Type B pancreatic cell (in vitro differentiated cells): ENCODE data around the gene SDF2L1. TPM values are rescaled to one million over a fixed set of nuclear protein-coding genes. Genes with fewer than 3 reads are reported as not detected.

ENCODE experiments used
- DNase-seq: peaks from one replicate; pipeline ENCODE4 v3.0.0; 2021; ENCODE audit warnings: mixed read lengths; ENCODE audit not compliant: unreplicated experiment; ENCODE audit errors: extremely low spot score
- H3K27ac Mint-ChIP-seq: 2 replicates; pipeline ENCODE4 v1.8.0; 2021; ENCODE audit warnings: mild to moderate bottlenecking, mixed read lengths
- H3K27me3 Mint-ChIP-seq: 2 replicates; pipeline ENCODE4 v1.8.0; 2021; ENCODE audit warnings: mixed read lengths
- H3K36me3 Mint-ChIP-seq: 2 replicates; pipeline ENCODE4 v1.8.0; 2021; ENCODE audit warnings: mixed read lengths
- H3K4me1 Mint-ChIP-seq: one replicate; pipeline ENCODE4 v1.8.0; 2021; ENCODE audit warnings: mixed read lengths; ENCODE audit not compliant: unreplicated experiment
- H3K4me3 Mint-ChIP-seq: 2 replicates; pipeline ENCODE4 v1.8.0; 2021; ENCODE audit warnings: mild to moderate bottlenecking, mixed read lengths
- H3K9me3 Mint-ChIP-seq: 2 replicates; pipeline ENCODE4 v1.8.0; 2021; ENCODE audit warnings: mixed read lengths
- total RNA-seq: library from RNA; stranded (reverse); gene quantifications from 2 replicates; pipeline ENCODE4 v1.2.1, GENCODE V29; 2021; ENCODE audit warnings: low replicate concordance
- TF ChIP-seq, protein P1 (sequence below): fragments of 200-600 bp; sonication (generic); conservative IDR thresholded peaks from 2 replicates; pipeline ENCODE4 v1.5.0; 2021; ENCODE audit warnings: antibody characterized with exemption, mild to moderate bottlenecking

SDF2L1 gene
- total RNA-seq, 1 donor from 2014 or later, result 56.3 TPM

DNA sequence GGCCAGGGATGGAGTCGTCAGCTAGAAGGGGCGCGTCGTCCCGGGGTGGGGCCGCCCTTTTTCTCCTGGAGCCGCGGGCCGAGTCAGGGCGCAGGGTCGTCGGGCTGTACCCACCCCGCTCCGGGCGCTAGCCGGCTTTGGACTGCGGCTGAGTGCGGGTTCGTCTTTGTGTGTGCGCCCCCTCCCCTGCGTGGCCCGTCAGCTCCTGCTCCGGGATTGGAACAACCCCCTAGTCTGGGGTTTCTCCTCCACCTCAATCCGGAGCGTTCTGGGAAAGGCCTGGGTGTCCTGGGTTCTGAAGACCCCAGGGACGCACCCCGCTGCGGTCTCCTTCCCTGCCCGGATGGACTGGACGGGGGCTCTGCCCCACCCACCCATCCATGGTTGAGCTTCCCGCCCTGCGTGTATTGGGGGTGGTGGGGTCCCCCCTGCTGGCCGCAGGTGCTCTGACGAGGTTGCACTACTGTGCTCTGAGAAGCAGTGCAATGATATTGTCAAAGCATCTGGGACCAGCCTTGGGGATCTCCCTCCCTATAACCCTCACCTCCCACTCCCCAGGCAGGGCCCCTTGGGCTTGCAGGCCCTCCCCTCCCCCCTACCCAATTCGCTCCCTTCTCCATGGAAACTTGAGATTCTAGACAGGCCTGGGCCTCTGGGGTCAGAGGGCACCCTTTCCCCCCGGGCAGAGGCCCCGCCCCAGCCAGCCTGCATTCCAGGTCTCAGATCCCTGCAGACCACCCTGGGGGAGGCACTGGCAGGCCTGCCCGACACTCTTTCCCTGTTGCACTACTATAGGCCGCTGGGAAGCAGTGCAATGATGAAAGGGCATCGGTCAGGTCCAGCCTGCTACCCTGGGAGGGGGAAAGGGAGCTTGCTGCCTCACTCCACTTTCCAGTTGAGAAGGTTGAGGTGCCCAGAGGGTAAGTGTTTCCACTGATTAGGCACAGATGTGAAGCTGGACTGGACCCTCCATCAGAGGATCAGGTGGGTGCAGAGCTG lies 10.7 kb downstream of the SDF2L1 start:
- no peaks in the 10 kb centered on the region for H3K9me3 Mint-ChIP-seq
- H3K27me3 Mint-ChIP-seq, result no peaks in the 10 kb centered on the region
- DNase-seq, result no peak
- TF ChIP-seq, protein P1, sequence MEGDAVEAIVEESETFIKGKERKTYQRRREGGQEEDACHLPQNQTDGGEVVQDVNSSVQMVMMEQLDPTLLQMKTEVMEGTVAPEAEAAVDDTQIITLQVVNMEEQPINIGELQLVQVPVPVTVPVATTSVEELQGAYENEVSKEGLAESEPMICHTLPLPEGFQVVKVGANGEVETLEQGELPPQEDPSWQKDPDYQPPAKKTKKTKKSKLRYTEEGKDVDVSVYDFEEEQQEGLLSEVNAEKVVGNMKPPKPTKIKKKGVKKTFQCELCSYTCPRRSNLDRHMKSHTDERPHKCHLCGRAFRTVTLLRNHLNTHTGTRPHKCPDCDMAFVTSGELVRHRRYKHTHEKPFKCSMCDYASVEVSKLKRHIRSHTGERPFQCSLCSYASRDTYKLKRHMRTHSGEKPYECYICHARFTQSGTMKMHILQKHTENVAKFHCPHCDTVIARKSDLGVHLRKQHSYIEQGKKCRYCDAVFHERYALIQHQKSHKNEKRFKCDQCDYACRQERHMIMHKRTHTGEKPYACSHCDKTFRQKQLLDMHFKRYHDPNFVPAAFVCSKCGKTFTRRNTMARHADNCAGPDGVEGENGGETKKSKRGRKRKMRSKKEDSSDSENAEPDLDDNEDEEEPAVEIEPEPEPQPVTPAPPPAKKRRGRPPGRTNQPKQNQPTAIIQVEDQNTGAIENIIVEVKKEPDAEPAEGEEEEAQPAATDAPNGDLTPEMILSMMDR, result peak; percentile 13
- peaks cover 30% of the 10 kb centered on the region for H3K4me1 Mint-ChIP-seq
- peak overlapping the region; percentile 92 for H3K27ac Mint-ChIP-seq
- H3K36me3 Mint-ChIP-seq, result no peaks in the 10 kb centered on the region
- H3K4me3 Mint-ChIP-seq, result peak overlapping the region; percentile 94

DNA sequence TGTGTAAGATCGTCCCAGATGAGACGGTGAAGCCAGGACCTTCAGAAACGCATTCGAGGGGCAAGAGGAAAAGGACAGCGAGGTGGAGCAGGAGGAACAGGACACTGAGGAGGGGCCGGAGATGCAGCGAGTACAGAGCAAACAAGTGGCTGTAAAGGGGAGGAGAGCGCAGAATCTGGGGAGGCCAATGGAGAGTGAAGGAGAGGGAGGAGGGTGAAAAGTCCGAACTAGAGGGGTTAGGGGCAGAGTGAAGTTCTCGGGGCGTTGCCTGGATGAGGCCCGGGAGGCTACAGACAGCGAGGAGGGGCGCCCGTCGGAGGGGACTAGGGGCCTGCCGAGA lies 14.9 kb downstream of the SDF2L1 start:
- TF ChIP-seq, protein P1, result no peak
- peak overlapping the region; percentile 99 for H3K27ac Mint-ChIP-seq
- no peak for DNase-seq
- no peaks in the 10 kb centered on the region for H3K36me3 Mint-ChIP-seq
- H3K27me3 Mint-ChIP-seq, result no peaks in the 10 kb centered on the region
- H3K9me3 Mint-ChIP-seq, result no peaks in the 10 kb centered on the region
- H3K4me1 Mint-ChIP-seq, result peaks cover 16% of the 10 kb centered on the region
- peak overlapping the region; percentile 87 for H3K4me3 Mint-ChIP-seq

DNA sequence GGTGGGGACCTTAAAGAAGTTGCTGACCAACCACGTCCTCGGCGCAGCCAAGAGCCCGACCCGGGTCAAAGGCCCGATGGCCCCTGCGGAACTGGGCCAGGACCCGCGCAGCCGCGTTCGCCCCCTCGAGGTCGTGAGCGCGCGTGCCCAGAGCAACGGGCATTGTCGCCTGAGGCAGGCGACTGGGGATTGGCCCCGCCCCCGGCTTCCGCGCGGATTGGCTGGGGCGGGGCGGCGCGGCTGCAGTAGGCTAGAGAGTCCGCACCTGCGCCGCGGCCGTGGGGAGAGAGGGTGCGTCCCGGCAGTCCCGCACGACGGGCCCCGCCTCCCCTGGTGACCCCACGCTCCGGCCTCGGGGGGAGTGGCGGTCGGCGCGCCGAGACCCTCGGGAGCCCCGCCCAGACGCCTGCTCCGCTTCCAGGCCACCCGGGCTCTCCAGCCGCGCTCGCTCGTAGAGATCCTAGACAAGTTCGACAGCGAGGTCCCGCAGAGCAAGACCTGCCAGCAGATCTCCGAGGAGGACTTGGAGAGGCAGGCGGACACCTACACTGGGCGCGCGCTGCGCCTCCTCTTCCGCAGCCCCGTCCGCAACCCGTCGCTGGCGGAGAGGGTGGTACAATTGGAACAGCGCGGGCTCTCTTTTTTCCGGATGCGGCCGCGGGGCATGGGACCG lies 15.4 kb downstream of the SDF2L1 start:
- DNase-seq, result peak; percentile 85
- Mint-ChIP-seq H3K4me1 (peaks cover 16% of the 10 kb centered on the region), H3K36me3 (no peaks in the 10 kb centered on the region), H3K9me3 (no peaks in the 10 kb centered on the region), H3K27me3 (no peaks in the 10 kb centered on the region), H3K4me3 (peak overlapping the region; percentile 90), H3K27ac (peak overlapping the region; percentile 99)
- TF ChIP-seq, protein P1, result peak; percentile 53

DNA sequence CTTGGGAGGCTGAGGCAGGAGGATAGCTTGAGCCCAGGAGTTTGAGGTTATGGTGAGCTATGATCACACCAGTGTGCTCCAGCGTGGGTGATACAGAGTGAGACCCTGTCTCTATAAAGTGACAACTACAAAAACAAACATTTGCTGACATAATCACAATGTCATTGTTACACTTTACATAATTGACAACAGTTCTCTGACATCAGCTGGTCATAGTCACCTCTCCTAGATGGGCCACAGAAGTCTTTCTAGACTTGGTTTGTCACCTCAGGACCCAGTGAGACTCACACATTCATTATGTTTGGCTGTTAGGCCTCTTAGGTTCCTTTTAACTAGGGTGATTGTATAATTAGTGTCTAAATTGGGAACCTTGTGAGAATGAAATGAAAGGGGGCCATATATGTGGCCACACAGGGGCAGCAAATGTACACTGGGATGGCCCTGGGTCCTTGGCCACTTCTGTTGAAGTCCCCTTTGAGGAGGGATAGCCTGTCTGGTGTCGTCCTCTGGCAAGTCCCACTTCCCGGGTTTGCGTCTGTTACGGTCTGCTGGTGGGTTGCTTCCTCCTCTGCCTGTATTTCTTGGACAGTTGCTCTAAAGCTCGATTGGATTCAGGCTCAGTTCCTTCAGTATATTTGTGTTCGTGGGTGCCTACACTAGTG lies 17.9 kb downstream of the SDF2L1 start:
- H3K27ac Mint-ChIP-seq, result no peak overlapping the region
- no peak for DNase-seq
- H3K4me1 Mint-ChIP-seq, result peaks cover 10% of the 10 kb centered on the region
- no peak overlapping the region for H3K4me3 Mint-ChIP-seq
- TF ChIP-seq, protein P1, result no peak
- no peaks in the 10 kb centered on the region for H3K9me3 Mint-ChIP-seq
- no peaks in the 10 kb centered on the region for H3K36me3 Mint-ChIP-seq
- H3K27me3 Mint-ChIP-seq, result no peaks in the 10 kb centered on the region

DNA sequence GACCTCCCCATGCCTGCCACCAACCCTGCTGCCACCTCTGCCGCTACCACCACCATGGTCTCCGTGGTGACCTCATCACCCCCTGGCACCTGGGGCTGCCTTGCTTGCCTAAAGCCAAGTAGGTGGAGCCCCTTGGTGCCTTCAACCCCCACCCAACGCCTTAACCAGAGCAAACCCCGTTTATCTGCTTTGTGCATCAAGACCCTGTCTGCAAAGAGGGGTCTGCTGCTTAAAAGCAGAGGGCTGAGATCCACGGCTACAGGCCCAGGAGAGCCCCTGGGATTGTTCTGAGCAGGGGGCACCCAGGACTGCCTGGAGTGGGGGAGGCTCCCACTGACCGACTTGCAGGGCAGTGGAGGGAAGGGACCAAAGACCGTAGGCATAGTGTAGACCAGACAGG lies 18.8 kb downstream of the SDF2L1 start:
- no peaks in the 10 kb centered on the region for H3K36me3 Mint-ChIP-seq
- TF ChIP-seq, protein P1, result no peak
- H3K27ac Mint-ChIP-seq, result no peak overlapping the region
- no peaks in the 10 kb centered on the region for H3K9me3 Mint-ChIP-seq
- H3K4me1 Mint-ChIP-seq, result peaks cover 10% of the 10 kb centered on the region
- DNase-seq, result no peak
- no peak overlapping the region for H3K4me3 Mint-ChIP-seq
- H3K27me3 Mint-ChIP-seq, result no peaks in the 10 kb centered on the region
